K562 (cell line): ENCODE results near the gene TP53BP2. TPM values are rescaled to one million over a fixed set of nuclear protein-coding genes. Genes with fewer than 3 reads are reported as not detected.
A peak's percentile ranks its signal among the peaks of the same experiment; 100 is the strongest.

Source experiments
- ARID4B ChIP-seq: sonication (generic); formaldehyde crosslinking; IDR thresholded peaks from 2 replicates; pipeline ENCODE4 v1.8.0; 2022; ENCODE audit warnings: mild to moderate bottlenecking, missing genetic modification reagents
- ATF4 ChIP-seq: fragments of 450-650 bp; formaldehyde crosslinking; IDR thresholded peaks from 2 replicates; pipeline ENCODE4 v1.4.0; 2022; ENCODE audit warnings: mild to moderate bottlenecking, moderate library complexity
- C11orf30 ChIP-seq: fragments of 450-650 bp; IDR thresholded peaks from 2 replicates; pipeline ENCODE4 v1.6.1; 2016; ENCODE audit warnings: low read depth, mild to moderate bottlenecking
- DNMT1 ChIP-seq: fragments of 450-650 bp; IDR thresholded peaks from 2 replicates; pipeline ENCODE4 v1.6.1; 2016; ENCODE audit warnings: antibody characterized with exemption, mild to moderate bottlenecking
- HNRNPL ChIP-seq: fragments of 200-400 bp; formaldehyde crosslinking; IDR thresholded peaks from 2 replicates; pipeline ENCODE4 v1.6.1; 2017; ENCODE audit warnings: low read depth, mild to moderate bottlenecking, low read length
- KDM2B ChIP-seq: fragments of 250-450 bp; sonication (Bioruptor Pico); IDR thresholded peaks from 2 replicates; pipeline ENCODE4 v1.8.0; 2021; ENCODE audit warnings: mild to moderate bottlenecking, moderate library complexity
- KLF6 ChIP-seq: fragments of 250-450 bp; sonication (Bioruptor Pico); IDR thresholded peaks from 2 replicates; pipeline ENCODE4 v1.4.0; 2020; ENCODE audit warnings: mild to moderate bottlenecking, moderate library complexity, borderline replicate concordance
- LEF1 ChIP-seq: fragments of 450-650 bp; IDR thresholded peaks from 2 replicates; pipeline ENCODE4 v1.6.1; 2016; ENCODE audit warnings: mild to moderate bottlenecking
- MNT ChIP-seq, 2 experiments: fragments of 450-650 bp; conservative IDR thresholded peaks; 2 replicates each; pipeline ENCODE4 v1.6.1; 2017; ENCODE audit warnings: mild to moderate bottlenecking in 2 of 2, moderate library complexity in 2 of 2
- NFXL1 ChIP-seq: fragments of 450-650 bp; formaldehyde crosslinking; IDR thresholded peaks from 2 replicates; pipeline ENCODE4 v1.4.0; 2021; ENCODE audit warnings: mild to moderate bottlenecking
- NR1H2 ChIP-seq: sonication (generic); formaldehyde crosslinking; IDR thresholded peaks from 2 replicates; pipeline ENCODE4 v1.4.0; 2020; ENCODE audit warnings: mild to moderate bottlenecking, missing genetic modification reagents
- OTX1 ChIP-seq: fragments of 450-650 bp; formaldehyde crosslinking; IDR thresholded peaks from 2 replicates; pipeline ENCODE4 v1.4.0; 2022; ENCODE audit warnings: mild to moderate bottlenecking
- PML ChIP-seq: IDR thresholded peaks from 2 replicates; pipeline ENCODE4 v1.6.1; 2012; ENCODE audit warnings: low read length, inconsistent platforms
- POU5F1 ChIP-seq: fragments of 150-350 bp; IDR thresholded peaks from 2 replicates; pipeline ENCODE4 v1.6.1; 2014; ENCODE audit warnings: borderline replicate concordance, low read length, low read depth, mild to moderate bottlenecking; ENCODE audit not compliant: partially characterized antibody
- TAF1 ChIP-seq: IDR thresholded peaks from 2 replicates; pipeline ENCODE4 v1.6.1; 2011; ENCODE audit warnings: mild to moderate bottlenecking, low read length, moderate library complexity; ENCODE audit not compliant: insufficient read depth, control insufficient read depth, severe bottlenecking; ENCODE audit errors: extremely low read depth
- USF1 ChIP-seq: sonication (generic); formaldehyde crosslinking; IDR thresholded peaks from 2 replicates; pipeline ENCODE4 v1.9.0; 2022; ENCODE audit warnings: mild to moderate bottlenecking, missing genetic modification reagents
- ZBTB7A ChIP-seq: IDR thresholded peaks from 2 replicates; pipeline ENCODE4 v1.6.1; 2011; ENCODE audit warnings: low read depth, mild to moderate bottlenecking, low read length, moderate library complexity, borderline replicate concordance; ENCODE audit not compliant: control insufficient read depth
- ZNF23 ChIP-seq: fragments of 250-450 bp; sonication (Bioruptor Pico); IDR thresholded peaks from 2 replicates; pipeline ENCODE4 v1.4.0; 2020; ENCODE audit warnings: mild to moderate bottlenecking
- polyA plus RNA-seq, 8 experiments: library from polyadenylated mRNA; depleted of rRNA in 4 of 8; stranded (reverse) in 5 of 8; unstranded in 3 of 8; fragments of >200 nt; fragmentation: Nextera tagmentation in 2 of 8; fragmentation: Illumina TruSeq in 1 of 8; extraction: Ambion mirVana in 2 of 8; extraction: Trizol in 1 of 8; gene quantifications; 2 replicates each; pipeline versions ENCODE4 v1.2.1 to v1.2.3, GENCODE V29; 2011 to 2014; ENCODE audit warnings: inconsistent platforms in 1 of 8, missing spikeins in 1 of 8
- total RNA-seq, 7 experiments: library from RNA; depleted of rRNA in 6 of 7; stranded (reverse); fragments of >200 nt in 6 of 7; fragmentation: Illumina TruSeq in 2 of 7; extraction: Trizol in 2 of 7; gene quantifications; 2 replicates each; pipeline versions ENCODE4 v1.2.1 to v1.2.3, GENCODE V29; 2011 to 2021; ENCODE audit warnings: low replicate concordance in 1 of 7

The TP53BP2 gene
- total and polyA plus RNA-seq, 9 of the 15 experiments (the other 6 are each of a cell fraction or from before 2014, with no cell fraction given), result 17.0 to 69.6 (median 40.1) TPM

GRCh38 chr1:223845810-223846682, at the start of gene TP53BP2 (continued):
- TF ChIP-seq OTX1 (CRISPR knock-in tag) (peak; percentile 91), ATF4 (peak; percentile 80), NFXL1 (CRISPR knock-in tag) (0 out of 2 replicates have a peak, but pooled peaks have one; percentile 30), ZNF23 (CRISPR knock-in tag) (0 out of 2 replicates have a peak, but pooled peaks have one; percentile 42), LEF1 (no peak), KLF6 (CRISPR knock-in tag) (peak; percentile 60; the same call in 1 of the 2 replicates), MNT (conservative IDR thresholded peaks at IDR 0.05) (peak; percentile 21 to 39; a peak in 2 of 4 replicates), USF1 (0 out of 2 replicates have a peak, but pooled peaks have one; percentile 23), NR1H2 (CRISPR knock-in tag) (peak; percentile 83; the same call in 1 of the 2 replicates), TAF1 (peak; percentile 77), PML (peak; percentile 75; the same call in 1 of the 2 replicates), POU5F1 (peak; percentile 51), KDM2B (CRISPR knock-in tag) (0 out of 2 replicates have a peak, but pooled peaks have one; percentile 35), C11orf30 (no peak), ZBTB7A (peak; percentile 8; the same call in 1 of the 2 replicates), HNRNPL (peak; percentile 71; the same call in 1 of the 2 replicates), ARID4B (CRISPR knock-in tag) (peak; percentile 68; the same call in 1 of the 2 replicates), DNMT1 (no peak)
